ENCODE results near the gene BBLN. TPM values are rescaled to one million over a fixed set of nuclear protein-coding genes. Genes with fewer than 3 reads are reported as not detected.

Gene BBLN
- total RNA-seq, 4 donors from 2014 or later, result 97.3 to 178 (median 149) TPM

DNA sequence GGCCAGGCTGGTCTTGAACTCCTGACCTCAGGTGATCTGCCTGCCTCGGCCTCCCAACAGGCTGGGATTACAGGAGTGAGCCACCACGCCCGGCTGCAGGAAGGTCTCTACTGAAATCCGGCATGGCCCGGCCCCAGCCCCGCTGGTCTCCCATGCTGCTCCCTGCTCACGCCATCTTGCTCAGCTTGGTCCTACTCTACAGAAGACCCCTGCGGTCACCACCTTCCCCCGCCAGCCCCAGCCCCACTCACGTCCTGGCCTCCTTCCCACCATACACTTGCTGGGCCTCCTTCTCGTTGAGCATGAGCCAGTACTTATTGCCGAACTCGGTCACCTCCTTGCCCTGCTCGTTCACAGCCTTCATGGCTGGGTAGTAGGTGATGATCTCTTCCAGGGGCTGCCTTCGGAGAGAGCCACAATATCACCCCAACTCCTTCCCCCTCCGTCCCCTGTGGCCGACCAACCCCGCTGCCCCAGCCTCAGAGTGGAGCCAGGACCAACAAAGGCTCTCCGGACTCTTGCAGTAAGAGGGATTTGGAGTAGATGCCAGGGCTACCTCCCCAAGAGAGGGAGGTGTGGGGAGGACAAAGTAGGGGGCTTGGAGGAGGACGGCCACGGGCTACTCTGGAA lies 36.5 kb upstream of the BBLN start:
- in situ Hi-C loops (cut with MboI; ENCODE audit: low pct_ligation_motif_present in 1 of 4, low pct_unique_long_range_greater_than_20kb in 1 of 4, low sequenced_read_pairs in 3 of 4), result loop anchor here in 1 of 4 donors (25.0 kb wide), 1 partner anchor 161 kb away; no protein-coding TSS in a partner anchor
- DNase-seq, result no peak
- peaks cover 0 to 21% (median 10%) of the 10 kb centered on the region in 4 donors for H3K36me3 ChIP-seq
- H3K27ac ChIP-seq, result no peak overlapping the region
- H3K9me3 ChIP-seq, result no peaks in the 10 kb centered on the region
- intact Hi-C loops (cut with DNase I; ENCODE audit: low total_unique reads), result no loop called here
- TF ChIP-seq EP300 (IDR thresholded peaks at IDR 0.05; ENCODE audit: low read depth) (no peak), POLR2AphosphoS5 (IDR thresholded peaks at IDR 0.05) (no peak), POLR2A (IDR thresholded peaks at IDR 0.05) (no peak), CTCF (IDR thresholded peaks at IDR 0.05) (no peak)
- 90 to 94% methylated on average over 7 to 21 of the region's 21 CpGs for WGBS, 2 donors (ENCODE audit: low coverage in 1 of 2)
- no peaks in the 10 kb centered on the region for H3K27me3 ChIP-seq
- H3K4me3 ChIP-seq, result no peak overlapping the region
- peaks cover 8 to 24% (median 20%) of the 10 kb centered on the region in 4 donors for H3K4me1 ChIP-seq

GRCh38 chr9:128124451-128124850 lies 35.6 kb upstream of the BBLN start:
- peaks cover 0 to 21% (median 10%) of the 10 kb centered on the region in 4 donors for H3K36me3 ChIP-seq
- in situ Hi-C loops (cut with MboI; ENCODE audit: low pct_ligation_motif_present in 1 of 4, low pct_unique_long_range_greater_than_20kb in 1 of 4, low sequenced_read_pairs in 3 of 4), result loop anchor here in 1 of 4 donors (25.0 kb wide), 1 partner anchor 162 kb away; no protein-coding TSS in a partner anchor

DNA sequence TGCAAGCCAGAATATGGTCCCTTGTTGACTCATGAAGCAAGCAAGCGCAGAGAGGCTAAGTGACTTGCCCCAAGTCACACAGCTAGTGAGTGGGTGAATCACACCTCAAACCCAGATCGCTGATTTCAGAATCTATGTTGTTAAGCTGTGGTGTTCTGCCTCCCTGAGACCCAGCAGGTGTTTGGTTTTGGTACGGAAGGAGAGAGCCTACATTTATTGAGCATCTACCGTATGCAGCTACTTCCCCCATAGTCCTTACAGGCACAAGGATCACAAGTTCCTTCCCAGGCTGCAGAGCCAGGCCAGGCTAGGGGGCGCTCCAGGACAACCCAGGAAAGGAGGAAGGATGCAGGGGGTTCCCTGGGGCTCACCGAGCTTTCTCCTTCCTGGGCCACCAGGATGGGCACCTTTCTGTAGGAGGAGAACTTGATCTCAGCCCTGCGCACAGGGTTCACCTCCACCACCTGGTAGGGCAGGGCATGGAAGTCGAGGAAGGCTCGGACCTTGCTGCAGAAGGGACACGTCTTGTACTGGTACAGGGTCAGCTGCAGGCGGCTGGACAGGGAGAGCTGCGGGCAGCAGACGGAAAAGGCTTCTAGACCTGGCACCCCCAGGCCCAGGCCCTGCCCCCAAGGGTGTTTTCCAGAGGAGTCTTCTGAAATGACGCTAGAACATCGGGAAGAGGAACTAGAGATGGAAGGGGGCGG lies 35.0 kb upstream of the BBLN start:
- in situ Hi-C loops (cut with MboI; ENCODE audit: low pct_ligation_motif_present in 1 of 4, low pct_unique_long_range_greater_than_20kb in 1 of 4, low sequenced_read_pairs in 3 of 4), result loop anchor here in 2 of 4 donors (25.0 kb wide), 2 partner anchors 88 to 163 kb away; no protein-coding TSS in a partner anchor
- Histone ChIP-seq H3K4me3 (no peak overlapping the region), H3K4me1 (peaks cover 14 to 34% (median 29%) of the 10 kb centered on the region in 4 donors), H3K27ac (peak overlapping the region in 2 of 4 donors; percentile 3 to 24), H3K27me3 (no peaks in the 10 kb centered on the region), H3K9me3 (no peaks in the 10 kb centered on the region), H3K36me3 (peaks cover 0 to 21% (median 10%) of the 10 kb centered on the region in 4 donors)
- TF ChIP-seq POLR2A (IDR thresholded peaks at IDR 0.05) (no peak), CTCF (IDR thresholded peaks at IDR 0.05) (peak in 4 of 5 experiments; percentile 44 to 55 (median 51)), EP300 (IDR thresholded peaks at IDR 0.05; ENCODE audit: low read depth) (no peak)
- WGBS, 2 donors (ENCODE audit: low coverage in 1 of 2), result 48 to 67% methylated on average over 6 to 16 of the region's 16 CpGs
- DNase-seq, result peak; percentile 87
- intact Hi-C loops (cut with DNase I; ENCODE audit: low total_unique reads), result no loop called here

More at GRCh38 chr9:128124451-128124850, 35.6 kb upstream of the BBLN start:
- intact Hi-C loops (cut with DNase I; ENCODE audit: low total_unique reads), result no loop called here
- WGBS, 2 donors (ENCODE audit: low coverage in 1 of 2), result 79 to 100% methylated on average over 1 to 8 of the region's 8 CpGs
- no peak overlapping the region for H3K4me3 ChIP-seq
- TF ChIP-seq POLR2AphosphoS5 (IDR thresholded peaks at IDR 0.05) (no peak), POLR2A (IDR thresholded peaks at IDR 0.05) (no peak), EP300 (IDR thresholded peaks at IDR 0.05; ENCODE audit: low read depth) (no peak), CTCF (IDR thresholded peaks at IDR 0.05) (no peak)
- no peak for DNase-seq
- no peaks in the 10 kb centered on the region for H3K27me3 ChIP-seq
- no peak overlapping the region for H3K27ac ChIP-seq
- peaks cover 14 to 32% (median 28%) of the 10 kb centered on the region in 4 donors for H3K4me1 ChIP-seq
- no peaks in the 10 kb centered on the region for H3K9me3 ChIP-seq

All from transverse colon (tissue), 4 donors.